Right lobe of liver (tissue), 4 donors: ENCODE data around the gene ARHGAP4.

Source experiments
- POLR2A ChIP-seq: fragments of 450-650 bp; IDR thresholded peaks from one replicate; pipeline ENCODE4 v1.6.1; 2017; ENCODE audit warnings: antibody characterized with exemption, mild to moderate bottlenecking
- TF ChIP-seq, protein P1 (sequence below), 4 donors: fragments of 200-600 bp in 3 of 4; fragments of 450-650 bp in 1 of 4; IDR thresholded peaks; one replicate each; pipeline versions ENCODE4 v1.5.1 to v1.8.0; 2016 to 2022; ENCODE audit warnings: antibody characterized with exemption in 4 of 4, mild to moderate bottlenecking in 2 of 4
- donor health status: DM: no; HTN: no; CAD: no.
- donor health status: DM: no; HTN: no; CAD: no.
- donor health status: DM: no; HTN: yes; CAD: no.

GRCh38 chrX:153965406-153965805 is 39.3 kb upstream of the ARHGAP4 start:
- TF ChIP-seq, protein P1, sequence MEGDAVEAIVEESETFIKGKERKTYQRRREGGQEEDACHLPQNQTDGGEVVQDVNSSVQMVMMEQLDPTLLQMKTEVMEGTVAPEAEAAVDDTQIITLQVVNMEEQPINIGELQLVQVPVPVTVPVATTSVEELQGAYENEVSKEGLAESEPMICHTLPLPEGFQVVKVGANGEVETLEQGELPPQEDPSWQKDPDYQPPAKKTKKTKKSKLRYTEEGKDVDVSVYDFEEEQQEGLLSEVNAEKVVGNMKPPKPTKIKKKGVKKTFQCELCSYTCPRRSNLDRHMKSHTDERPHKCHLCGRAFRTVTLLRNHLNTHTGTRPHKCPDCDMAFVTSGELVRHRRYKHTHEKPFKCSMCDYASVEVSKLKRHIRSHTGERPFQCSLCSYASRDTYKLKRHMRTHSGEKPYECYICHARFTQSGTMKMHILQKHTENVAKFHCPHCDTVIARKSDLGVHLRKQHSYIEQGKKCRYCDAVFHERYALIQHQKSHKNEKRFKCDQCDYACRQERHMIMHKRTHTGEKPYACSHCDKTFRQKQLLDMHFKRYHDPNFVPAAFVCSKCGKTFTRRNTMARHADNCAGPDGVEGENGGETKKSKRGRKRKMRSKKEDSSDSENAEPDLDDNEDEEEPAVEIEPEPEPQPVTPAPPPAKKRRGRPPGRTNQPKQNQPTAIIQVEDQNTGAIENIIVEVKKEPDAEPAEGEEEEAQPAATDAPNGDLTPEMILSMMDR (IDR thresholded peaks at IDR 0.05) = no peak
- TF ChIP-seq POLR2A = no peak
